HG03575 (cell line): ENCODE data around the gene SLC4A5.
"Not testable (repeated sequence)": the region's sequence is repeated elsewhere in the genome, so short reads cannot be mapped to it uniquely, and the experiment has no call there.

Experiments
- ATAC-seq: cut with Tn5 transposase; IDR thresholded peaks from one replicate; pipeline ENCODE4 v1.9.1; 2021; ENCODE audit not compliant: unreplicated experiment, insufficient number of reproducible peaks, low FRiP score; ENCODE audit errors: extremely low read depth

SLC4A5 gene

GRCh38 chr2:74368499-74368898 lies 25.3 kb upstream of the SLC4A5 start:
- ATAC-seq: no peak

GRCh38 chr2:74367789-74368188 lies 24.6 kb upstream of the SLC4A5 start:
- no peak for ATAC-seq

DNA sequence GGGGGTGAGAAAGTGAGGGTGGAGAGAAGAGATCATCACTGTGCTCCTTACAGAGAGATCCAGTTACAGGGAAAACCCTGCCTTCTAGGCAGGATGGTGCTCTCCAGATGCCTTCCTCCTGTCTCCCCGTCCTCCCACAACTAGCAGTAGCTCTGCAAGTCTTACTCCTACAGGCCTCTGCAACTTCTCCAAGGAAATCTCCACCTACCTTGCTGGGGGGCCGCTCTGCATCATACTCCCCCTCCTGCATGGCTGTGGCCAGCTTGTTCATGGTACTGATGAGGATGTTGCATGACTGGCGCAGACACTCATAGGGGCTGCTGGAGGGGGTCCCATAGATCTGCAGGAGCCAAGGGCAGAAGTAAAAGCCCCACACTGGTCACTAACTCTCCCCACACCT lies 22.8 kb upstream of the SLC4A5 start:
- no peak for ATAC-seq

DNA sequence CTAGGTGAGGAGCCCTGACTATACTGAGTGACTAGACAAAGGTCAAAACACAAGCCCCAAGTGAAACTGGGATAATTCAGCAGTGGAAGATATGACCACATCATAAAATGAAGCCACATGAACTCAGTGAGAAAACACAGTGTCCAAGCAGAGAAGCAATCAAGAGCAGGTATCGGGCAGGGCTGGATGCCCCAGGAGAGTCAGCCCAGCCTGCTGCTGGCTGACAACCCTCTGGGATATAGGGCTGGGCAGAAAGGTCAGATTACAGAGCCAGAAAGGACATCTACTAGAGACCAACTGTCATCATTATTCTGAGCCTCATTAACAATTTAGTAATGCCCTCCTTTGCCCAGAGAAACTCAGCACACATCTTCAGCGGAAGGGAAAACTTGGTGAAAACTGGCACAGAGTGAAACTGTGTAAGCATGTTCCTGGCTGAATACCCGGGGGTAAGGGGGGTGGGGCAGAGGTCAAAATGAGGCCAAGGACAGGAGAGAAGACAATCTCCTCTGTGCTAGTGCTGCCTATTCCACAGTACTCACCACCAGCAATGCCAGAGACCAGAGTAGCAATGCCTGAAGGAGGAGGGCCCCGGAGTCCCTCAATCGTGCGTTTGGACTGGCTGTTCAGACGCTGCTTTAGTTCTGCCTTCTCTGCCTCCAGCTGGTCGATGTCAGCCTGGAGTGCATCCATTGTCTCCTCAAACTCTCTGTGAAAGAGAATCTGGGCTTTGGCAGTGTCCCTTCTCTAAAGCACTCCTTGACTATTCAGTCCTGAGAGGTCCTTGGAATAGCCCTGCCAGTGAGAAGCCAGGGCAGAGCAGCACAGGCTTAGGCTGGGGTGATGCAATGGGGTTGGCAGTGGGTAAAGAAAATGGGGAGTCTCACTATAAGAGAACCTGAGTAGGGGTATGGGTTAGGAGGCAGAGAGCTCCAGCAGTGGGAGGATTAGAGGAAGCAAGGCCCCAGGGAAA lies 21.6 kb upstream of the SLC4A5 start:
- no peak for ATAC-seq

DNA sequence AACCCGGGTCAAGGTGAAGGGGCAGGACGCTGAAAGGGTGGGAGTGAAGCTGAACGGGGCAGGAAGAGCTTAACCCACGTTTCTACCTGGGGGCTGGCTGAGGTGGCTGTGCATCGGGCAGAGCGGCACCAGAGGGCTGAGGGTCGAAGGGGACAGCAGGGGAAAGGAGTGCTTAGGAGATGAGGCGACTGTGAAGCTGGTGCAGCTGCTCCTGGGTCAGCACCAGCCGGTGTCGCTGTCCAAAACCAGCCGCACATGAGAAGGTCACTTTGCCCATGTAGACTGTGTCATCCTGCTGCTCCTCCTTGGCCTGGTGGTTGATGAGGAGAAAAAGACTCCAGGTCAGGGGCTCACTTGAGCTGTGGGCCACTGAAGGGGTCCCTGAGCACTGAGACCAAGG lies 18.1 kb upstream of the SLC4A5 start:
- ATAC-seq: no peak

DNA sequence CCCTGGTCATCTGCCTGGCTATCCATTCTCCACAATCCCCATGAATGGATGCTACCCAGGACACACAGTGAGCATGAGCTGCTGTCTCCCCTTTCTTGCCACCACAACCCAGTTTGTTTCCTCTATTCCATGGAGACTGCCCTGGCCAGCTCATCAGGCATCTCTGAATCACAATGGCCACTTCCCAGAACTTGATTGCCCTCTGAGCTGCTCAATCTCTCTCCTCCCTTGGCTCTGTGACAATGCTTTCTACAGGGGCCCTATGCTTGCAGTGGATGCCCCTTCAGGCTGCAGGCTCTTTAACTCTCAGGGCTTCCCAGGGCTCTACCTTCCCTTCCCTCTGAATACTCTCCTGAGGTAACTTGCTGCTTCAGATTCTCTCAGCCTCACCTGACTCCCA lies 14.4 kb upstream of the SLC4A5 start:
- ATAC-seq: no peak

GRCh38 chr2:74349889-74350288 lies 6.7 kb upstream of the SLC4A5 start:
- ATAC-seq: no peak

DNA sequence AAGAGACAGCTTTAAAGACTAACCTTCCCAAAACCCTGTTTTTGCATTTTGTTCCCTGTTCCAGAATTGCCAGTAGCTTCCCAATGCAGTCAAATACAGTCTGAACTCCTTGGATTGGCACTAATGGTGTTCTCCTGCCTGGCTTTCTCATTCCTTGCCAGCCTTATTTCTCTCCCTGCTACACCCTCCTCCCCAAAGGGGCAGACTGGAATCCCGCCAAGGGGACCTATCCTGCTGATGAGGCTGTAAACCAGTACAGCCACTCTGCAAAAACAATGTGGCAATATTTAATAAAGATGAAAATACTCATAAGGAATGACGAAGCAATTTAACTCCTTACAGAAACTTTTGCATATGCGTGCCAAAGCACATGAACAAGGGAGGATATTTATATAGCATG lies 4.5 kb upstream of the SLC4A5 start:
- ATAC-seq: no peak

DNA sequence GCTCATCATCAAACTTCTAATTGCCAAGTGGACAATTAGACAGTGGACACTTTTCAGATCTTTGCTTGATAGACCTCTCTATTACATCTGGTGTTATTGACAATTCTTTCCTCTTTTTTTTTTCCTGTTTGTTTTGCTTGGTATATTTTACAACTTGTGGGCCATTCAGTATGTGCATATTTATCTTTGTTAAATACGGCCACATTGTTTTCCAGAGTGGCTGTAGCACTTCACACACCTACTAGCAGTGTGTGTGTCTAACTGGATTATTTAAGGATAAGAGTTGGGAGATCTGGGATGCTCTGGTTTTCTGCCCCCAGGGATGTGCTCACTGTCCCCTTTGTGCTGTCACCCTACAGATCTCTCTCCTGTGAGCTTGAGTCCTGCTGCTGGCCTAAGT lies 4.1 kb upstream of the SLC4A5 start:
- no peak for ATAC-seq

GRCh38 chr2:74345272-74345943 lies 2.2 kb upstream of the SLC4A5 start:
- no peak for ATAC-seq

DNA sequence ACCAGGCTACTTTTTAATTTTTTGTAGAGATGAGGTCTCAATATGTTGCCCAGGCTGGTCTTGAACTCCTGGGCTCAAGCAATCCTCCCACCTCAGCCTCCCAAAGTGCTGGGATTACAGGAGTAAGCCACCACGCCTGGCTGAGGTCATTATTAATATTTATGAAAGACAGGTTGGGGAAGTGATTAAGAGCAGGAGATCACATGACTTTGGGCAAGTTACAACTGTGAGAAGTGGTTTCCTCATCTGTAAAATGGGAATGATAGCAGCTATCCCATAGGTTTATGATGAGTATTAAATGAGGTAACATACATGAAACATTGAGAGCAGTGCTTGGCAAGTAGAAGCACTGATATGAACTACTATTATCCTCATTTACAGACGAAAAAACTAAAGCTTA lies 7.0 kb downstream of the SLC4A5 start:
- not testable (repeated sequence) for ATAC-seq

DNA sequence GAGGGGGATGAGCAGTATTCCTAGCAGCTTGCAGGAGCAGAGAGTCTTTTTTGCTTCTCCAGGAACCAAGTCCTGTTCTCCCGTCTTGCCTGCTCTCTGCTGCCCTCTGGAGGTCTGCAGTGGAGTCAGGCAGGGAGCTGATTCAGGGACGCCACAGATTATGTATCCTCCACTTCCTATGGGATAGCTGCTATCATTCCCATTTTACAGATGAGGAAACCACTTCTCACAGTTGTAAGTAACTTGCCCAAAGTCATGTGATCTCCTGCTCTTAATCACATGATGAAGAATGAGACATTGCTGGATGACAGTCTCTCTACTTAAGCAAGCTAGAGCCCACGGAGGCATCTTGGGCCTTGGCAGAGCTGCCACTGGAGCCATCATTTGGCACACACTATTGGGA lies 8.3 kb downstream of the SLC4A5 start:
- ATAC-seq: no peak

GRCh38 chr2:74333896-74334586 lies 9.2 kb downstream of the SLC4A5 start:
- no peak for ATAC-seq

- no peak for ATAC-seq
These were observed 10.0 kb downstream of the SLC4A5 start for GRCh38 chr2:74333175-74333574.

- no peak for ATAC-seq
These were observed 10.6 kb downstream of the SLC4A5 start for GRCh38 chr2:74332550-74333174.

- ATAC-seq: no peak
These were observed 14.6 kb downstream of the SLC4A5 start for GRCh38 chr2:74328573-74328972.

DNA sequence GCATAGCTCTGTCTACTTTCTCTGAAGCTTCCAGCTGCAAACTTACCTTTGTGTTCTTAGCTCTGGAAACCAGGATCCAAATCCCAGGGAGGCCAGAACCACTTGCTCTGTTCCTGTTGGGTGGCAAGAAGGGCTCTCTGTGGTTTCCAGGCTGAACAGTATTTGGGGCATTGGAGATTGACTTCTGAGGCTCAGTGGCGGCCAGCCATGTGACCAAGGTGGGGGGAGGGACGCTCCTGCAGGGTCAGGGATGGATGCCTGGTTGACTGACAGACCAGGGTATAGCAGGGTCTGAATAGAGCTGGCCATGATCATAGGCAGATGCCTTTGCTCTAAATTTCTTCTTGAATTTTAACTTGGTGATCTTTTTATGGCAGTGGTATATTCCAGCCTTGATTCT lies 15.1 kb downstream of the SLC4A5 start:
- no peak for ATAC-seq

- no peak for ATAC-seq
These were observed 15.6 kb downstream of the SLC4A5 start for GRCh38 chr2:74327627-74328026.

DNA sequence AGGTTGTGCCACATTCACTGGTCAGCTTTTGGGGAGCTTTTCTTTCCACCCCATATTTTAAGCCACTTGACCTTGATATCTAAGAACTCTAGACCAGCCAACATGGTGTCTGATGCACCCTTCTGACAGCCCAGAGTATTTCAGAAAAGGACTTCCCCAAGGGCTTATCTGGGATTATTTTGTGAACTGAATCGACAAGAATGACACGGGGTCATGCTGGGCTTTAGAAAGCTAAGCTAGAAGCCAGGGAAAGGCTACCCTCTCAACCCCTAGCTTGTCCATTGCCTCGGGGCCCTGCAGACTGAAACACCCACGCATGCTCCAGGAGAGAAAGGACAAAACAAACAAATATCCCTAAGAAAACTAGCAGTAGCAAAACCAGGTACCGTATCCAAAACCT lies 16.0 kb downstream of the SLC4A5 start:
- ATAC-seq: no peak
